SK-N-SH (cell line): ENCODE data around the gene KCNK6. TPM values are rescaled to one million over a fixed set of nuclear protein-coding genes. Genes with fewer than 3 reads are reported as not detected.

ENCODE experiments used
- CTCF ChIA-PET: fragments of 300-600, 350-600 bp; formaldehyde crosslinking; extraction: SDS; loops from one replicate; lab custom pipeline; 2021; lab: Yijun Ruan, JAX
- POLR2A ChIA-PET: fragments of 350-600 bp; sonication (Branson Sonifier 250); formaldehyde crosslinking; extraction: SDS; loops from one replicate; lab custom pipeline; 2020; ENCODE audit warnings: antibody characterized with exemption, inconsistent platforms; lab: Yijun Ruan, JAX
- DNase-seq: peaks from one replicate; pipeline ENCODE4 v3.0.0; 2012
- H2AFZ ChIP-seq: fragments of 200-600 bp; sonication (generic); 2 replicates; pipeline ENCODE4 v1.8.1; 2016; ENCODE audit warnings: antibody characterized with exemption, mild to moderate bottlenecking, low read depth
- H3F3A ChIP-seq: fragments of 200-600 bp; sonication (generic); replicated peaks from 2 replicates; pipeline ENCODE3; 2016; ENCODE audit warnings: antibody characterized with exemption, mild to moderate bottlenecking; ENCODE audit not compliant: insufficient read depth
- H3K27ac ChIP-seq, 2 experiments: fragments of 200-500 bp in 1 of 2; fragments of 200-600 bp in 1 of 2; sonication (Bioruptor generic) in 1 of 2; sonication (generic), shearing (Covaris generic) in 1 of 2; 2 replicates each; pipeline versions ENCODE4 v1.5.1 to v1.6.1; 2014 to 2016; ENCODE audit warnings: low read depth in 2 of 2, inconsistent platforms in 1 of 2, low read length in 1 of 2, mild to moderate bottlenecking in 1 of 2, mixed read lengths in 1 of 2
- H3K27me3 ChIP-seq: fragments of 200-600 bp; sonication (generic), shearing (Covaris generic); 2 replicates; pipeline ENCODE4 v1.6.1; 2016; ENCODE audit warnings: mixed run types; ENCODE audit not compliant: insufficient read depth
- H3K36me3 ChIP-seq, 2 experiments: fragments of 200-500 bp in 1 of 2; fragments of 200-600 bp in 1 of 2; sonication (Bioruptor generic) in 1 of 2; sonication (generic) in 1 of 2; replicated peaks in 1 of 2; 2 replicates each; pipeline versions ENCODE3 to v1.5.1; 2014 to 2016; ENCODE audit warnings: low read length in 1 of 2, mild to moderate bottlenecking in 1 of 2; ENCODE audit not compliant: insufficient read depth in 2 of 2, control insufficient read depth in 1 of 2
- H3K4me1 ChIP-seq, 2 experiments: fragments of 200-500 bp in 1 of 2; fragments of 200-600 bp in 1 of 2; sonication (Bioruptor generic) in 1 of 2; sonication (generic), shearing (Covaris generic) in 1 of 2; 2 replicates each; pipeline versions ENCODE4 v1.5.1 to v1.6.1; 2014 to 2016; ENCODE audit warnings: low read depth in 1 of 2, low read length in 1 of 2, mixed run types in 1 of 2; ENCODE audit not compliant: insufficient read depth in 2 of 2, control insufficient read depth in 1 of 2
- H3K4me2 ChIP-seq: fragments of 200-600 bp; sonication (generic), shearing (Covaris generic); 2 replicates; pipeline ENCODE4 v1.6.1; 2017; ENCODE audit warnings: mixed run types
- H3K4me3 ChIP-seq, 2 experiments: fragments of 200-500 bp in 1 of 2; fragments of 200-600 bp in 1 of 2; sonication (Bioruptor generic) in 1 of 2; sonication (generic), shearing (Covaris generic) in 1 of 2; 2 replicates each; pipeline versions ENCODE4 v1.5.1 to v1.8.1; 2014 to 2016; ENCODE audit warnings: low read depth in 2 of 2, inconsistent platforms in 1 of 2, low read length in 1 of 2, mild to moderate bottlenecking in 1 of 2, mixed read lengths in 1 of 2, moderate library complexity in 1 of 2
- H3K79me2 ChIP-seq: fragments of 200-600 bp; sonication (generic); 2 replicates; pipeline ENCODE4 v1.8.1; 2017; ENCODE audit warnings: mild to moderate bottlenecking; ENCODE audit not compliant: insufficient read depth
- H3K9ac ChIP-seq: fragments of 200-600 bp; sonication (generic); 2 replicates; pipeline ENCODE4 v1.6.1; 2017; ENCODE audit warnings: mixed run types
- H3K9me2 ChIP-seq: fragments of 200-600 bp; sonication (generic); 2 replicates; pipeline ENCODE4 v1.6.1; 2017; ENCODE audit warnings: mixed run types
- H3K9me3 ChIP-seq: fragments of 200-600 bp; sonication (generic); 2 replicates; pipeline ENCODE4 v1.6.1; 2017; ENCODE audit warnings: mixed run types, mild to moderate bottlenecking, moderate library complexity
- H4K20me1 ChIP-seq: fragments of 200-600 bp; sonication (generic); 2 replicates; pipeline ENCODE4 v1.6.1; 2017; ENCODE audit warnings: mild to moderate bottlenecking, mixed run types; ENCODE audit not compliant: insufficient read depth
- EP300 ChIP-seq, 2 experiments: IDR thresholded peaks; 2 replicates each; pipeline versions ENCODE4 v1.4.0 to v1.6.1; 2012; ENCODE audit warnings: borderline replicate concordance in 1 of 2, low read depth in 1 of 2, low read length in 1 of 2
- EZH2phosphoT487 ChIP-seq: fragments of 200-600 bp; sonication (generic); IDR thresholded peaks from 2 replicates; pipeline ENCODE4 v1.6.1; 2017; ENCODE audit warnings: low read depth, mixed run types, mild to moderate bottlenecking, antibody characterized with exemption, moderate library complexity, borderline replicate concordance
- GABPA ChIP-seq: IDR thresholded peaks from 2 replicates; pipeline ENCODE4 v1.4.0; 2012; ENCODE audit warnings: low read depth, mild to moderate bottlenecking
- MEF2A ChIP-seq: IDR thresholded peaks from 2 replicates; pipeline ENCODE4 v1.4.0; 2012; ENCODE audit warnings: low read depth, borderline replicate concordance
- POLR2AphosphoS5 ChIP-seq: IDR thresholded peaks from 2 replicates; pipeline ENCODE4 v1.6.1; 2012; ENCODE audit warnings: low read depth, low read length
- RAD21 ChIP-seq: IDR thresholded peaks from 2 replicates; pipeline ENCODE4 v1.6.1; 2012; ENCODE audit warnings: mild to moderate bottlenecking, low read length
- RFX5 ChIP-seq: IDR thresholded peaks from 2 replicates; pipeline ENCODE4 v1.6.1; 2012; ENCODE audit warnings: mild to moderate bottlenecking, improper control_type of control experiment, low read length
- RXRA ChIP-seq: IDR thresholded peaks from 2 replicates; pipeline ENCODE4 v1.4.0; 2012; ENCODE audit warnings: low read depth, mild to moderate bottlenecking, borderline replicate concordance
- SMC3 ChIP-seq: IDR thresholded peaks from 2 replicates; pipeline ENCODE4 v1.6.1; 2012; ENCODE audit warnings: low read depth, low read length, improper control_type of control experiment
- TCF12 ChIP-seq: IDR thresholded peaks from 2 replicates; pipeline ENCODE4 v1.4.0; 2012
- YY1 ChIP-seq: IDR thresholded peaks from 2 replicates; pipeline ENCODE4 v1.4.0; 2012; ENCODE audit warnings: low read depth, mild to moderate bottlenecking
- WGBS: methylation state at CpG from one replicate; pipeline ENCODE4 v1.1.6; 2017; ENCODE audit warnings: low lambda C conversion rate; 5-methylcytosine and 5-hydroxymethylcytosine counted together
- polyA plus RNA-seq, 3 experiments: library from polyadenylated mRNA; depleted of rRNA; stranded (reverse); fragments of >200 nt; gene quantifications; 2 replicates each; pipeline ENCODE4 v1.2.3, GENCODE V29; 2012
- TF ChIP-seq, protein P1 (sequence below): fragments of 150-350 bp; IDR thresholded peaks from 2 replicates; pipeline ENCODE4 v1.6.1; 2017; ENCODE audit warnings: antibody characterized with exemption, low read length, low read depth, borderline replicate concordance
- TF ChIP-seq, protein P2 (sequence below): IDR thresholded peaks from 2 replicates; pipeline ENCODE4 v1.6.1; 2012; ENCODE audit warnings: mild to moderate bottlenecking, low read depth, low read length, moderate library complexity

Gene KCNK6
- polyA plus RNA-seq, 1 of the 3 experiments (the other 2 are of a cell fraction) = 0.26 TPM

DNA sequence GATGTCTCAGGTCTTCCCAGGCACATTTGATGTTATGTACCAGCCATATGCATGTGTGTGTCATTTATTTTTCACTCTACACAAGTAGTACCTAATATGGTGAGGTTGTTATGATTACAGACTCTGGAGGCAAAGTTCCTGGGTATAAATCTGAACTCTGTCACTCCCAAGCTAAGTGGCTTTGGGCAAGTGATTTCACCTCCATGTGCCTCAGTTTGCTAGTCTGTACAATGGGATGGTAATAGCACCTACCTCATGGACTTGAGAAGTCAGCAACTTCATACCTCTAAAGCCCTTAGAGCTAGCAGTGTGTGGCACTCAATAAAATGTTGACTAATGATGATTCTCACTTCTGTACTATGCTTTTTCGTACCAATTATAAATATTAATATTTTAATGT lies 12.1 kb downstream of the KCNK6 start (continued):
- TF ChIP-seq RXRA (no peak), TCF12 (no peak), YY1 (no peak), RFX5 (no peak)
- TF ChIP-seq, protein P1, sequence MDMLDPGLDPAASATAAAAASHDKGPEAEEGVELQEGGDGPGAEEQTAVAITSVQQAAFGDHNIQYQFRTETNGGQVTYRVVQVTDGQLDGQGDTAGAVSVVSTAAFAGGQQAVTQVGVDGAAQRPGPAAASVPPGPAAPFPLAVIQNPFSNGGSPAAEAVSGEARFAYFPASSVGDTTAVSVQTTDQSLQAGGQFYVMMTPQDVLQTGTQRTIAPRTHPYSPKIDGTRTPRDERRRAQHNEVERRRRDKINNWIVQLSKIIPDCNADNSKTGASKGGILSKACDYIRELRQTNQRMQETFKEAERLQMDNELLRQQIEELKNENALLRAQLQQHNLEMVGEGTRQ = no peak
- TF ChIP-seq, protein P2, sequence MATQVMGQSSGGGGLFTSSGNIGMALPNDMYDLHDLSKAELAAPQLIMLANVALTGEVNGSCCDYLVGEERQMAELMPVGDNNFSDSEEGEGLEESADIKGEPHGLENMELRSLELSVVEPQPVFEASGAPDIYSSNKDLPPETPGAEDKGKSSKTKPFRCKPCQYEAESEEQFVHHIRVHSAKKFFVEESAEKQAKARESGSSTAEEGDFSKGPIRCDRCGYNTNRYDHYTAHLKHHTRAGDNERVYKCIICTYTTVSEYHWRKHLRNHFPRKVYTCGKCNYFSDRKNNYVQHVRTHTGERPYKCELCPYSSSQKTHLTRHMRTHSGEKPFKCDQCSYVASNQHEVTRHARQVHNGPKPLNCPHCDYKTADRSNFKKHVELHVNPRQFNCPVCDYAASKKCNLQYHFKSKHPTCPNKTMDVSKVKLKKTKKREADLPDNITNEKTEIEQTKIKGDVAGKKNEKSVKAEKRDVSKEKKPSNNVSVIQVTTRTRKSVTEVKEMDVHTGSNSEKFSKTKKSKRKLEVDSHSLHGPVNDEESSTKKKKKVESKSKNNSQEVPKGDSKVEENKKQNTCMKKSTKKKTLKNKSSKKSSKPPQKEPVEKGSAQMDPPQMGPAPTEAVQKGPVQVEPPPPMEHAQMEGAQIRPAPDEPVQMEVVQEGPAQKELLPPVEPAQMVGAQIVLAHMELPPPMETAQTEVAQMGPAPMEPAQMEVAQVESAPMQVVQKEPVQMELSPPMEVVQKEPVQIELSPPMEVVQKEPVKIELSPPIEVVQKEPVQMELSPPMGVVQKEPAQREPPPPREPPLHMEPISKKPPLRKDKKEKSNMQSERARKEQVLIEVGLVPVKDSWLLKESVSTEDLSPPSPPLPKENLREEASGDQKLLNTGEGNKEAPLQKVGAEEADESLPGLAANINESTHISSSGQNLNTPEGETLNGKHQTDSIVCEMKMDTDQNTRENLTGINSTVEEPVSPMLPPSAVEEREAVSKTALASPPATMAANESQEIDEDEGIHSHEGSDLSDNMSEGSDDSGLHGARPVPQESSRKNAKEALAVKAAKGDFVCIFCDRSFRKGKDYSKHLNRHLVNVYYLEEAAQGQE = no peak

DNA sequence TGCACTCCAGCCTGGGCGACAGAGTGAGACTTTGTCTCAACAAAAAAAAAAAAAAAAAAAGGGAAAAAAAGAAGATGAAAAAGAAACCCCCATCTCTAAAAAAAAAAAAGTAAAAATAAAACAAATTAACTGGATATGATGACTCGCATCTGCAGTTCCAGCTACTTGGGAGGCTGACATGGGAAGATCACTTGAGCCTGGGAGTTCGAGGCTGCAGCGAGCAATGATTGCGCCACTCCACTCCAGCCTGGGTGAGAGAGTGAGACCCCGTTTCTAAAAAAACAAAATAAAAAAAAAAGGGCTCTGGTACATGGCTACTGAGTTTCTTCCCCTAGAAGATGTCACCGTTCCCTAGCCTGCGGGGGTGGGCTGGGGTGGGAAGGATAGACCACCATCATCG lies 13.6 kb downstream of the KCNK6 start:
- H3F3A ChIP-seq = peaks cover 2% of the 10 kb centered on the region
- POLR2A ChIA-PET = no interaction called here

More for the DNA sequence above, 13.6 kb downstream of the KCNK6 start:
- Histone ChIP-seq H3K9me3 (no peaks in the 10 kb centered on the region), H2AFZ (no peak overlapping the region), H3K9ac (no peak overlapping the region), H3K27me3 (no peaks in the 10 kb centered on the region), H3K4me1 (peaks cover 0 to 5% of the 10 kb centered on the region in 2 experiments; a peak in 1 of 4 replicates), H3K4me3 (no peak overlapping the region), H3K36me3 (no peaks in the 10 kb centered on the region), H3K4me2 (no peak overlapping the region), H4K20me1 (no peaks in the 10 kb centered on the region), H3K9me2 (no peaks in the 10 kb centered on the region), H3K27ac (no peak overlapping the region), H3K79me2 (no peaks in the 10 kb centered on the region)
- DNase-seq = no peak
- no peak for TF ChIP-seq GABPA
- no peak for TF ChIP-seq EZH2phosphoT487
- TF ChIP-seq, protein P2 = no peak
- TF ChIP-seq POLR2AphosphoS5 = no peak
- no peak for TF ChIP-seq MEF2A
- TF ChIP-seq RAD21 = no peak
- no peak for TF ChIP-seq EP300 (IDR thresholded peaks at IDR 0.05; ENCODE audit: borderline replicate concordance in 1 of 2, low read depth in 1 of 2, low read length in 1 of 2)
- TF ChIP-seq SMC3 = no peak
- no peak for TF ChIP-seq TCF12
- CTCF ChIA-PET = interaction anchor here (3.2 to 7.1 kb wide), 4 partner anchors 14 to 431 kb away, joined by 20 to 76 read pairs (median 38); partner anchors contain the start of gene KCNK6
- 81% methylated on average over 9 of the region's 9 CpGs for WGBS
